SK-N-SH treated with all-trans-retinoic acid at 6 μM for 48 hours (cell line): ENCODE results near the gene NFS1.

Experiments
- ATAC-seq: fragments of 200-7000 bp; cut with Tn5 transposase; 3 replicates; pipeline ENCODE4 v1.9.1; 2020; ENCODE audit warnings: mild to moderate bottlenecking, moderate library complexity
- ARNTL ChIP-seq: fragments of 450-650 bp; formaldehyde crosslinking; IDR thresholded peaks from 2 replicates; pipeline ENCODE4 v1.5.0; 2020; ENCODE audit warnings: low read depth, mild to moderate bottlenecking, moderate library complexity, borderline replicate concordance
- BACH2 ChIP-seq: fragments of 250-450 bp; sonication (Bioruptor Pico); IDR thresholded peaks from 2 replicates; pipeline ENCODE4 v1.9.0; 2021; ENCODE audit warnings: mild to moderate bottlenecking, borderline replicate concordance
- CREB5 ChIP-seq: fragments of 250-450 bp; sonication (Bioruptor Pico); IDR thresholded peaks from 2 replicates; pipeline ENCODE4 v1.5.1; 2020; ENCODE audit warnings: low read depth, mild to moderate bottlenecking, moderate library complexity
- CSDC2 ChIP-seq: fragments of 250-450 bp; sonication (Bioruptor Pico); IDR thresholded peaks from 2 replicates; pipeline ENCODE4 v1.5.0; 2020; ENCODE audit warnings: mild to moderate bottlenecking, moderate library complexity
- ESRRG ChIP-seq: fragments of 250-450 bp; sonication (Bioruptor Pico); IDR thresholded peaks from 2 replicates; pipeline ENCODE4 v1.6.1; 2021; ENCODE audit warnings: mild to moderate bottlenecking
- ISL1 ChIP-seq: fragments of 250-450 bp; sonication (Bioruptor Pico); IDR thresholded peaks from 2 replicates; pipeline ENCODE4 v2.1.2; 2022; ENCODE audit warnings: mild to moderate bottlenecking, moderate library complexity
- OSR1 ChIP-seq: fragments of 250-450 bp; sonication (Bioruptor Pico); IDR thresholded peaks from 2 replicates; pipeline ENCODE4 v1.8.0; 2022; ENCODE audit warnings: moderate library complexity, mild to moderate bottlenecking, inconsistent platforms
- PATZ1 ChIP-seq: fragments of 250-450 bp; sonication (Bioruptor Pico); IDR thresholded peaks from 2 replicates; pipeline ENCODE4 v1.8.0; 2020; ENCODE audit warnings: mild to moderate bottlenecking, moderate library complexity, borderline replicate concordance
- POU6F1 ChIP-seq: fragments of 250-450 bp; sonication (Bioruptor Pico); IDR thresholded peaks from 2 replicates; pipeline ENCODE4 v1.8.0; 2021; ENCODE audit warnings: low read depth, mild to moderate bottlenecking, moderate library complexity, borderline replicate concordance
- PPARA ChIP-seq: fragments of 250-450 bp; sonication (Bioruptor Pico); IDR thresholded peaks from 2 replicates; pipeline ENCODE4 v1.5.0; 2020; ENCODE audit warnings: mild to moderate bottlenecking, borderline replicate concordance
- RARB ChIP-seq: fragments of 250-450 bp; sonication (Bioruptor Pico); IDR thresholded peaks from 2 replicates; pipeline ENCODE4 v1.8.0; 2021; ENCODE audit warnings: mild to moderate bottlenecking, moderate library complexity
- SNAI2 ChIP-seq: fragments of 250-450 bp; sonication (Bioruptor Pico); IDR thresholded peaks from 2 replicates; pipeline ENCODE4 v1.5.0; 2020; ENCODE audit warnings: mild to moderate bottlenecking, moderate library complexity
- TCF4 ChIP-seq: fragments of 250-450 bp; sonication (Bioruptor Pico); IDR thresholded peaks from 2 replicates; pipeline ENCODE4 v1.8.0; 2021; ENCODE audit warnings: mild to moderate bottlenecking, moderate library complexity, borderline replicate concordance
- TOX ChIP-seq: fragments of 250-450 bp; sonication (Bioruptor Pico); IDR thresholded peaks from 2 replicates; pipeline ENCODE4 v1.8.0; 2021; ENCODE audit warnings: mild to moderate bottlenecking, moderate library complexity, borderline replicate concordance
- TSHZ2 ChIP-seq: fragments of 250-450 bp; sonication (Bioruptor Pico); IDR thresholded peaks from 2 replicates; pipeline ENCODE4 v1.5.0; 2020; ENCODE audit warnings: mild to moderate bottlenecking, moderate library complexity
- ZC3H10 ChIP-seq: fragments of 250-450 bp; sonication (Bioruptor Pico); IDR thresholded peaks from 2 replicates; pipeline ENCODE4 v1.5.1; 2021; ENCODE audit warnings: mild to moderate bottlenecking, moderate library complexity
- ZFP3 ChIP-seq: fragments of 250-450 bp; sonication (Bioruptor Pico); IDR thresholded peaks from 2 replicates; pipeline ENCODE4 v1.5.0; 2020; ENCODE audit warnings: mild to moderate bottlenecking, moderate library complexity
- ZFP30 ChIP-seq: fragments of 450-650 bp; formaldehyde crosslinking; IDR thresholded peaks from 2 replicates; pipeline ENCODE4 v1.5.0; 2022; ENCODE audit warnings: mild to moderate bottlenecking, moderate library complexity
- ZNF70 ChIP-seq: fragments of 450-650 bp; formaldehyde crosslinking; IDR thresholded peaks from 2 replicates; pipeline ENCODE4 v1.5.0; 2020; ENCODE audit warnings: mild to moderate bottlenecking, moderate library complexity
- ZNF8 ChIP-seq: fragments of 450-650 bp; formaldehyde crosslinking; IDR thresholded peaks from 2 replicates; pipeline ENCODE4 v1.5.0; 2020; ENCODE audit warnings: mild to moderate bottlenecking, moderate library complexity

NFS1 gene

GRCh38 chr20:35734777-35735649, 35.9 kb upstream of the NFS1 start:
- TF ChIP-seq POU6F1 (no peak), ISL1 (CRISPR knock-in tag) (no peak), ZFP30 (CRISPR knock-in tag) (no peak), OSR1 (no peak), ESRRG (no peak), RARB (no peak), CREB5 (CRISPR knock-in tag) (no peak), ZNF70 (CRISPR knock-in tag) (no peak)
- TF ChIP-seq, all 23 proteins: peak for 0
- no peak for ATAC-seq

- no peak for ATAC-seq
- TF ChIP-seq ISL1 (CRISPR knock-in tag), result no peak
- no peak for TF ChIP-seq ZNF8 (CRISPR knock-in tag)
- TF ChIP-seq RARB, result no peak
- no peak for TF ChIP-seq SNAI2 (CRISPR knock-in tag)
- TF ChIP-seq PATZ1 (CRISPR knock-in tag), result no peak
- TF ChIP-seq PPARA (CRISPR knock-in tag), result no peak
- no peak for TF ChIP-seq CSDC2 (CRISPR knock-in tag)
- TF ChIP-seq CREB5 (CRISPR knock-in tag), result no peak
- TF ChIP-seq TSHZ2 (CRISPR knock-in tag), result no peak
- no peak for TF ChIP-seq POU6F1
- TF ChIP-seq ARNTL (CRISPR knock-in tag), result no peak
- TF ChIP-seq TCF4 (CRISPR knock-in tag), result no peak
- TF ChIP-seq ZFP3 (CRISPR knock-in tag), result no peak
- no peak for TF ChIP-seq ZC3H10 (CRISPR knock-in tag)
- no peak for TF ChIP-seq BACH2
- no peak for TF ChIP-seq ZFP30 (CRISPR knock-in tag)
- TF ChIP-seq ESRRG, result no peak
- no peak for TF ChIP-seq OSR1
- TF ChIP-seq TOX (CRISPR knock-in tag), result no peak
- TF ChIP-seq ZNF70 (CRISPR knock-in tag), result no peak
Observed at GRCh38 chr20:35734374-35734773, 35.2 kb upstream of the NFS1 start.
